ENCODE data around the gene IER2. TPM values are rescaled to one million over a fixed set of nuclear protein-coding genes. Genes with fewer than 3 reads are reported as not detected.
A peak's percentile ranks its signal among the peaks of the same experiment; 100 is the strongest.
"Not testable (repeated sequence)": the region's sequence is repeated elsewhere in the genome, so short reads cannot be mapped to it uniquely, and the experiment has no call there.

Gene IER2
- total RNA-seq, 1 donor from 2014 or later, result 161 TPM

- peaks cover 20% of the 10 kb centered on the region for H3K4me1 Mint-ChIP-seq
- H3K4me3 Mint-ChIP-seq, result no peak overlapping the region
- intact Hi-C loops (cut with micrococcal nuclease), result loop anchor here (1.0 to 10.0 kb wide), 5 partner anchors 13 to 389 kb away; no protein-coding TSS in a partner anchor
- peak; percentile 85 for DNase-seq
- no peaks in the 10 kb centered on the region for H3K36me3 Mint-ChIP-seq (ENCODE audit: low read depth)
- no peak overlapping the region for H3K27ac Mint-ChIP-seq
- no peaks in the 10 kb centered on the region for H3K9me3 Mint-ChIP-seq
- no peaks in the 10 kb centered on the region for H3K27me3 Mint-ChIP-seq
Measured at GRCh38 chr19:13195678-13196077, 45.5 kb downstream of the IER2 start.

DNA sequence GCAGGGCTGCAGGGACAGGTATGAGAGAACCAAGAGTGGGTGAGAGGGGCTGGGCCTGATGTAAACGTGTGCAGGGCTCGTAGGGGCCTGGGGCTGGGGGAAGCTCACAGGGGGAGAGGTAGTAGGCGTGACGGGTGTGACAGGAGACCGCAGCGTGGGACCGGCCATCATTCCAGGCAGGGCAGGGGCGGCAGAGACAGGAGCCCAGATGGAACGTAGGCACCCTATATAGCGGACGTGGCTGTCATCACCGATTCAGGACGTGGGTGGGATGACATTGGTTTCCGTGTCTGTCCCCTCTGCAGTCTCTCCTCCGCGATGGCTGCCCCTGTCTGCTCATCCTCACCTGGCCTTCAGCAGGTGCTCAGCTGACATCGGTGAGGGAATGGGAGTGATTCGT lies 48.4 kb downstream of the IER2 start:
- H3K36me3 Mint-ChIP-seq (ENCODE audit: low read depth), result no peaks in the 10 kb centered on the region
- H3K4me1 Mint-ChIP-seq, result peaks cover 11% of the 10 kb centered on the region
- intact Hi-C loops (cut with micrococcal nuclease), result loop anchor here (10.0 kb wide), 1 partner anchor 386 kb away; no protein-coding TSS in a partner anchor
- no peak overlapping the region for H3K27ac Mint-ChIP-seq
- DNase-seq, result no peak
- no peaks in the 10 kb centered on the region for H3K9me3 Mint-ChIP-seq
- no peak overlapping the region for H3K4me3 Mint-ChIP-seq
- no peaks in the 10 kb centered on the region for H3K27me3 Mint-ChIP-seq

DNA sequence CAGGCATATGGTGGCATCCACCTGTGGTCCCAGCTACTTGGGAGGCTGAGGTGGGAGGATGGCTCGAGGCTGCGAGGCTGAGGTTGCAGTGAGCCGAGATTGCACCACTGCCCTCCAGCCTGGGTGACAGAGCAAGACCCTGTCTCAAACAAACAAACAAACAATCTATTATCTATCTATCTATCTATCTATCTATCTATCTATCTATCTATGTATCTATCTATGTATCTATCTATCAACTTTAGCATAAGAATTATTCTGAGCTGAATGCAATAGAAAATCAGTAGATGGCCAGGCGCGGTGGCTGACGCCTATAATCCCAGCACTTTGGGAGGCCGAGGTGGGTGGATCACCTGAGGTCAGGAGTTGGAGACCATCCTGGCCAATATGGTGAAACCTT lies 51.9 kb downstream of the IER2 start:
- H3K4me1 Mint-ChIP-seq; intact Hi-C loops (cut with micrococcal nuclease); H3K4me3 Mint-ChIP-seq; H3K36me3 Mint-ChIP-seq (ENCODE audit: low read depth); H3K27me3 Mint-ChIP-seq; H3K9me3 Mint-ChIP-seq; H3K27ac Mint-ChIP-seq; DNase-seq: not testable (repeated sequence)

Other genes starting within 250 kb of the IER2 start
- gene SYCE2, start 231.1 kb upstream of the IER2 start, total RNA-seq, result 2.3 and 3.3 TPM in 2 replicates
- 202 and 208 TPM in 2 replicates for gene FARSA, start 216.7 kb upstream of the IER2 start, total RNA-seq
- gene CALR, start 211.8 kb upstream of the IER2 start, total RNA-seq, result 987 and 994 TPM in 2 replicates
- gene RAD23A, start 204.5 kb upstream of the IER2 start, total RNA-seq, result 208 and 212 TPM in 2 replicates
- 32.4 and 34.4 TPM in 2 replicates for gene GADD45GIP1, start 193.2 kb upstream of the IER2 start, total RNA-seq
- 0.12 TPM in 1 of 2 replicates, not detected in the other for gene DAND5, start 180.8 kb upstream of the IER2 start, total RNA-seq
- 8.3 and 10.4 TPM in 2 replicates for gene NFIX, start 154.9 kb upstream of the IER2 start, total RNA-seq
- 2.1 and 2.4 TPM in 2 replicates for gene LYL1, start 47.6 kb upstream of the IER2 start, total RNA-seq
- 153 and 155 TPM in 2 replicates for gene TRMT1, start 33.7 kb upstream of the IER2 start, total RNA-seq
- gene NACC1, start 32.1 kb upstream of the IER2 start, total RNA-seq, result 118 and 121 TPM in 2 replicates
- gene STX10, start within 50 bp of the IER2 start, total RNA-seq, result 66.2 and 73.5 TPM in 2 replicates